Keratinocyte (primary cell): Measurements from ENCODE around the gene SUN5.

Experiments
- EZH2 ChIP-seq: IDR thresholded peaks from one replicate; pipeline ENCODE4 v1.6.1; 2012; ENCODE audit warnings: inconsistent platforms, mild to moderate bottlenecking, low read length, moderate library complexity
- TF ChIP-seq, protein P1 (sequence below), 3 experiments: IDR thresholded peaks in 1 of 3; conservative IDR thresholded peaks in 1 of 3; optimal IDR thresholded peaks in 1 of 3; 2 replicates in 2 of 3; 3 replicates in 1 of 3; pipeline versions ENCODE3 to v1.5.1; 2011; ENCODE audit warnings: low read length in 3 of 3, mild to moderate bottlenecking in 3 of 3, moderate library complexity in 2 of 3, control low read depth in 1 of 3, inconsistent platforms in 1 of 3; ENCODE audit not compliant: insufficient read depth in 2 of 3; ENCODE audit errors: extremely low read depth in 1 of 3

DNA sequence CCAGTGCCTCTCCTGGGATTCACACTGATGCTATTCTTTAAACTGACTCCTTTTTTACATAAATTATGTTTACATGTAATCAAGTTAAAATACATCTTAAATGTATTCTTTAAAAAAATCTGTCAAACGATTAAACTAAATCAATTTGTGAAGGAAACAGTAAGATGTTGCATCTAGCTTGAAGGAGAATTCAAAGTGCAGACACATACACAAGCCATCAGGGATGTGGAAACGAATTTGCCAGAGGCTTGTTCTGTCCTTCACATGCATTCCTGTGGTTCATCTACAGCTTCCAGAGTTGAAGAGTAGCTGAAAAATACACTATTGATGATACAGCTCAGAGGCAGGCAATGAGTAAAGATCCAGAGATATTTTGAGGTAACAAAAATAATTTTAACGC lies 42.2 kb upstream of the SUN5 start:
- TF ChIP-seq, protein P1, sequence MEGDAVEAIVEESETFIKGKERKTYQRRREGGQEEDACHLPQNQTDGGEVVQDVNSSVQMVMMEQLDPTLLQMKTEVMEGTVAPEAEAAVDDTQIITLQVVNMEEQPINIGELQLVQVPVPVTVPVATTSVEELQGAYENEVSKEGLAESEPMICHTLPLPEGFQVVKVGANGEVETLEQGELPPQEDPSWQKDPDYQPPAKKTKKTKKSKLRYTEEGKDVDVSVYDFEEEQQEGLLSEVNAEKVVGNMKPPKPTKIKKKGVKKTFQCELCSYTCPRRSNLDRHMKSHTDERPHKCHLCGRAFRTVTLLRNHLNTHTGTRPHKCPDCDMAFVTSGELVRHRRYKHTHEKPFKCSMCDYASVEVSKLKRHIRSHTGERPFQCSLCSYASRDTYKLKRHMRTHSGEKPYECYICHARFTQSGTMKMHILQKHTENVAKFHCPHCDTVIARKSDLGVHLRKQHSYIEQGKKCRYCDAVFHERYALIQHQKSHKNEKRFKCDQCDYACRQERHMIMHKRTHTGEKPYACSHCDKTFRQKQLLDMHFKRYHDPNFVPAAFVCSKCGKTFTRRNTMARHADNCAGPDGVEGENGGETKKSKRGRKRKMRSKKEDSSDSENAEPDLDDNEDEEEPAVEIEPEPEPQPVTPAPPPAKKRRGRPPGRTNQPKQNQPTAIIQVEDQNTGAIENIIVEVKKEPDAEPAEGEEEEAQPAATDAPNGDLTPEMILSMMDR (optimal IDR thresholded peaks at IDR 0.05 in 1 of 3, IDR thresholded peaks at IDR 0.05 in 1 of 3, conservative IDR thresholded peaks at IDR 0.05 in 1 of 3; ENCODE audit: extremely low read depth in 1 of 3, insufficient read depth in 2 of 3, low read length in 3 of 3), result no peak
- TF ChIP-seq EZH2, result no peak
